ENCODE data around the gene TNFRSF1A. TPM values are rescaled to one million over a fixed set of nuclear protein-coding genes. Genes with fewer than 3 reads are reported as not detected.
"Not testable (repeated sequence)": the region's sequence is repeated elsewhere in the genome, so short reads cannot be mapped to it uniquely, and the experiment has no call there.

TNFRSF1A gene
- total and polyA plus RNA-seq, 9 of the 15 experiments (the other 6 are each of a cell fraction or from before 2014, with no cell fraction given) = 0.76 to 43.5 (median 30.0) TPM

DNA sequence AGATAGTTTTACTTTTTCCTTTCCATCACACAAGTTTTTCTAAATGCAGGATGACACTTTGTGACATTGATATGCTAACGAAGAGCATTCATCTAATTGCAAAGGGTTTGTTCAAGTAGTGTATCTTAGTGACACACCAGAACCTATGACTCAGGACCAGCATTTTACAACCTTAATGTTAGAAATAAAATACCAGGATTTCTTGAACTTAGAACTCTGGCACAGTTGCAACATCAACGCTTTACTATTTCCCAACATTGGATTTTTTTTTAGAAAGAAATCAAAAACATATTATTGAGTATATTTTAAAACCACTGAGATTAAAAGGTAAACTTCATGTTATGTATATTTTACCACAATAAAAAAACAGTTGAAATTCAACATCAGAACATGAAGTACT is 49.3 kb downstream of the TNFRSF1A start:
- H3K9me1 ChIP-seq (ENCODE audit: control insufficient read depth, insufficient read depth, low read length) = no peaks in the 10 kb centered on the region
- no TSS peak for BruUV-seq (replicated peaks)
- DNase-seq (ENCODE audit: extremely low read depth in 1 of 4, low spot score in 3 of 4) = no peak
- 26% methylated on average over 2 of the region's 2 CpGs for WGBS (ENCODE audit: insufficient coverage, low coverage, missing lambda C conversion rate)
- CTCF ChIA-PET (ENCODE audit: low intra/inter-chr PET ratio) = no interaction called here
- no peak overlapping the region for H3K27ac ChIP-seq (ENCODE audit: extremely low read depth, low read depth, low read length)
- no peak overlapping the region for H3K9ac ChIP-seq (ENCODE audit: insufficient read depth in 1 of 2, low read depth in 2 of 2, low read length in 2 of 2)
- POLR2A ChIA-PET = no interaction called here
- H3K9me3 ChIP-seq (replicated peaks; ENCODE audit: control insufficient read depth, insufficient read depth, low read depth, low read length) = no peaks in the 10 kb centered on the region
- H3K4me1 ChIP-seq (replicated peaks in 1 of 2; ENCODE audit: control insufficient read depth in 2 of 2, insufficient read depth in 2 of 2, low read length in 2 of 2) = peaks cover 9% of the 10 kb centered on the region in 2 experiments; a peak in 4 of 5 replicates
- no peak for FAIRE-seq
- no peak overlapping the region for H3K4me2 ChIP-seq (ENCODE audit: insufficient read depth, low read length)
- H3K79me2 ChIP-seq (ENCODE audit: control insufficient read depth, insufficient read depth, low read length) = no peaks in the 10 kb centered on the region
- in situ Hi-C loops (cut with MboI) = no loop called here
- no peak overlapping the region for H3K4me3 ChIP-seq
- no peaks in the 10 kb centered on the region for H3K36me3 ChIP-seq (ENCODE audit: control insufficient read depth, insufficient read depth, low read length)
- no peak for ATAC-seq
- intact Hi-C loops (cut with micrococcal nuclease) = no loop called here
- H2AFZ ChIP-seq (ENCODE audit: low read depth, low read length) = no peak overlapping the region
- H4K20me1 ChIP-seq (replicated peaks; ENCODE audit: control insufficient read depth, insufficient read depth, low read length) = no peaks in the 10 kb centered on the region
- TF ChIP-seq ELF2 (CRISPR knock-in tag; IDR thresholded peaks at IDR 0.05) = no peak
- TF ChIP-seq ILF3 (IDR thresholded peaks at IDR 0.05; ENCODE audit: borderline replicate concordance) = no peak
- TF ChIP-seq ZNF717 (CRISPR knock-in tag; IDR thresholded peaks at IDR 0.05) = no peak
- no peak for TF ChIP-seq DACH1 (IDR thresholded peaks at IDR 0.05; ENCODE audit: partially characterized antibody)
- TF ChIP-seq NCOA2 (IDR thresholded peaks at IDR 0.05; ENCODE audit: partially characterized antibody in 2 of 2) = no peak
- TF ChIP-seq ZNF740 (CRISPR knock-in tag; IDR thresholded peaks at IDR 0.05) = no peak
- TF ChIP-seq ZNF740 (tag; IDR thresholded peaks at IDR 0.05) = no peak
- no peak for TF ChIP-seq SRSF3 (IDR thresholded peaks at IDR 0.05; ENCODE audit: insufficient read depth, low read length)
- TF ChIP-seq MNT (conservative IDR thresholded peaks at IDR 0.05) = no peak
- no peak for TF ChIP-seq FOXJ3 (CRISPR knock-in tag; IDR thresholded peaks at IDR 0.05)
- TF ChIP-seq GABPB1 (CRISPR knock-in tag; IDR thresholded peaks at IDR 0.05) = no peak
- no peak for TF ChIP-seq CBFB (CRISPR knock-in tag; IDR thresholded peaks at IDR 0.05)
- no peaks in the 10 kb centered on the region for H3K27me3 ChIP-seq (ENCODE audit: control insufficient read depth in 2 of 2, insufficient read depth in 2 of 2, low read length in 2 of 2)

GRCh38 chr12:6289906-6290305 is 52.0 kb downstream of the TNFRSF1A start:
- ATAC-seq; H2AFZ ChIP-seq (ENCODE audit: low read depth, low read length); H3K79me2 ChIP-seq (ENCODE audit: control insufficient read depth, insufficient read depth, low read length); H3K4me3 ChIP-seq; H3K27ac ChIP-seq (ENCODE audit: extremely low read depth, low read depth, low read length); H3K4me1 ChIP-seq (replicated peaks in 1 of 2; ENCODE audit: control insufficient read depth in 2 of 2, insufficient read depth in 2 of 2, low read length in 2 of 2); BruUV-seq (replicated peaks); H4K20me1 ChIP-seq (replicated peaks; ENCODE audit: control insufficient read depth, insufficient read depth, low read length); H3K27me3 ChIP-seq (ENCODE audit: control insufficient read depth in 2 of 2, insufficient read depth in 2 of 2, low read length in 2 of 2); H3K9ac ChIP-seq (ENCODE audit: insufficient read depth in 1 of 2, low read depth in 2 of 2, low read length in 2 of 2); H3K9me1 ChIP-seq (ENCODE audit: control insufficient read depth, insufficient read depth, low read length); H3K36me3 ChIP-seq (ENCODE audit: control insufficient read depth, insufficient read depth, low read length); H3K4me2 ChIP-seq (ENCODE audit: insufficient read depth, low read length); H3K9me3 ChIP-seq (replicated peaks; ENCODE audit: control insufficient read depth, insufficient read depth, low read depth, low read length); DNase-seq (ENCODE audit: extremely low read depth in 1 of 4, low spot score in 3 of 4); intact Hi-C loops (cut with micrococcal nuclease); POLR2A ChIA-PET; FAIRE-seq: not testable (repeated sequence)
- CTCF ChIA-PET (ENCODE audit: low intra/inter-chr PET ratio) = interaction anchor here (0.7 kb wide), 1 partner anchor 241 kb away, joined by 4 read pairs; no protein-coding TSS in a partner anchor
- in situ Hi-C loops (cut with MboI) = loop anchor here (5.0 kb wide), 1 partner anchor 298 kb away; no protein-coding TSS in a partner anchor
- WGBS (ENCODE audit: insufficient coverage, low coverage, missing lambda C conversion rate) = 55% methylated on average over 14 of the region's 25 CpGs

Measured in K562 (cell line).